H1 (cell line): ENCODE measurements around the gene KRTAP9-1. TPM values are rescaled to one million over a fixed set of nuclear protein-coding genes. Genes with fewer than 3 reads are reported as not detected.

Source experiments
- CTCF ChIA-PET: fragments of 300-600 bp; sonication (Branson Sonifier 250); formaldehyde crosslinking; loops from one replicate; lab custom pipeline; 2021; ENCODE audit not compliant: partially characterized antibody; lab: Charles Lee
- POLR2A ChIA-PET: fragments of 300-600 bp; sonication (Branson Sonifier 250); formaldehyde crosslinking; loops from one replicate; lab custom pipeline; 2021; ENCODE audit warnings: inconsistent platforms; ENCODE audit not compliant: partially characterized antibody; lab: Charles Lee
- DNase-seq, 2 experiments: peaks; one replicate each; pipeline versions ENCODE4 v3.0.0 to v3.0.0-alpha.2; 2010 to 2022; ENCODE audit warnings: low spot score in 2 of 2, low read depth in 1 of 2, mixed read lengths in 1 of 2
- FAIRE-seq: peaks from 2 replicates; lab custom pipeline; 2011; peaks lifted over from hg19 to GRCh38; lab: Jason Lieb, UNC
- H2AFZ ChIP-seq: 2 replicates; pipeline ENCODE4 v1.8.1; 2012; ENCODE audit warnings: low read length, inconsistent platforms
- H2AK5ac ChIP-seq: 2 replicates; pipeline ENCODE4 v1.6.1; 2013; ENCODE audit warnings: low read depth, low read length
- H2BK120ac ChIP-seq: replicated peaks from 2 replicates; pipeline ENCODE3; 2013; ENCODE audit warnings: low read depth, low read length, inconsistent platforms
- H2BK12ac ChIP-seq: 2 replicates; pipeline ENCODE4 v1.6.1; 2013; ENCODE audit warnings: low read depth, low read length
- H2BK15ac ChIP-seq: 2 replicates; pipeline ENCODE4 v1.6.1; 2013; ENCODE audit warnings: low read length
- H2BK20ac ChIP-seq: 2 replicates; pipeline ENCODE4 v1.6.1; 2013; ENCODE audit warnings: low read length
- H2BK5ac ChIP-seq: 2 replicates; pipeline ENCODE4 v1.6.1; 2013; ENCODE audit warnings: low read depth, low read length
- H3K14ac ChIP-seq: 2 replicates; pipeline ENCODE4 v1.6.1; 2013; ENCODE audit warnings: inconsistent platforms; ENCODE audit not compliant: insufficient read length
- H3K18ac ChIP-seq: 2 replicates; pipeline ENCODE4 v1.6.1; 2013; ENCODE audit warnings: low read length; ENCODE audit errors: extremely low read depth
- H3K23ac ChIP-seq: 2 replicates; pipeline ENCODE4 v1.6.1; 2013; ENCODE audit warnings: inconsistent platforms; ENCODE audit not compliant: insufficient read length
- H3K23me2 ChIP-seq: 2 replicates; pipeline ENCODE4 v1.6.1; 2013; ENCODE audit warnings: low read depth, low read length
- H3K27ac ChIP-seq: 2 replicates; pipeline ENCODE4 v1.6.1; 2011; ENCODE audit warnings: low read depth, low read length, inconsistent platforms
- H3K27me3 ChIP-seq, 4 experiments: replicated peaks in 1 of 4; 1 replicate in 1 of 4; 2 replicates in 3 of 4; pipeline versions ENCODE4 v1.6.1 to v1.8.1; 2011 to 2013; ENCODE audit warnings: low read length in 3 of 4, mild to moderate bottlenecking in 3 of 4, inconsistent platforms in 2 of 4, mixed read lengths in 2 of 4, moderate library complexity in 1 of 4; ENCODE audit not compliant: control insufficient read depth in 3 of 4, insufficient read depth in 3 of 4; ENCODE audit errors: extremely low read depth in 1 of 4
- H3K36me3 ChIP-seq, 4 experiments: 2 replicates each; pipeline versions ENCODE4 v1.6.1 to v1.8.1; 2011 to 2013; ENCODE audit warnings: mild to moderate bottlenecking in 4 of 4, low read length in 3 of 4, moderate library complexity in 2 of 4, control low read depth in 1 of 4, inconsistent platforms in 1 of 4; ENCODE audit not compliant: insufficient read depth in 4 of 4, control insufficient read depth in 2 of 4
- H3K4ac ChIP-seq: replicated peaks from 2 replicates; pipeline ENCODE3; 2013; ENCODE audit warnings: low read length, low read depth, mixed read lengths, inconsistent platforms; ENCODE audit not compliant: insufficient read length
- H3K4me1 ChIP-seq, 4 experiments: replicated peaks in 1 of 4; 1 replicate in 1 of 4; 2 replicates in 3 of 4; pipeline versions ENCODE4 v1.6.1 to v1.8.1; 2011 to 2013; ENCODE audit warnings: low read length in 3 of 4, inconsistent platforms in 2 of 4, mixed read lengths in 1 of 4; ENCODE audit not compliant: insufficient read depth in 4 of 4, control insufficient read depth in 3 of 4
- H3K4me2 ChIP-seq, 2 experiments: 2 replicates each; pipeline versions ENCODE4 v1.6.1 to v1.8.1; 2011 to 2013; ENCODE audit warnings: low read depth in 2 of 2, low read length in 2 of 2, control low read depth in 1 of 2, inconsistent platforms in 1 of 2, mild to moderate bottlenecking in 1 of 2; ENCODE audit not compliant: insufficient read depth in 1 of 2
- H3K4me3 ChIP-seq, 4 experiments: fragments of 200-600, 300-600 bp in 1 of 4; sonication (generic), shearing (Covaris generic), sonication (Bioruptor Twin) in 1 of 4; 2 replicates each; pipeline versions ENCODE4 v1.5.1 to v1.8.1; 2011 to 2016; ENCODE audit warnings: low read length in 4 of 4, low read depth in 3 of 4, control low read depth in 2 of 4, inconsistent platforms in 2 of 4, mild to moderate bottlenecking in 2 of 4, mixed read lengths in 1 of 4, moderate library complexity in 1 of 4; ENCODE audit not compliant: insufficient read depth in 2 of 4; ENCODE audit errors: extremely low read depth in 1 of 4
- H3K56ac ChIP-seq: replicated peaks from 2 replicates; pipeline ENCODE3; 2013; ENCODE audit warnings: low read depth, mild to moderate bottlenecking, mixed read lengths, low read length, inconsistent platforms; ENCODE audit not compliant: insufficient read length
- H3K79me1 ChIP-seq: 2 replicates; pipeline ENCODE4 v1.6.1; 2013; ENCODE audit warnings: low read depth, low read length, control low read depth
- H3K79me2 ChIP-seq, 2 experiments: 2 replicates each; pipeline versions ENCODE4 v1.6.1 to v1.8.1; 2012 to 2013; ENCODE audit warnings: low read length in 2 of 2, mild to moderate bottlenecking in 2 of 2, inconsistent platforms in 1 of 2; ENCODE audit not compliant: insufficient read depth in 2 of 2, control insufficient read depth in 1 of 2
- H3K9ac ChIP-seq, 4 experiments: replicated peaks in 1 of 4; 1 replicate in 1 of 4; 2 replicates in 3 of 4; pipeline versions ENCODE4 v1.6.1 to v1.8.1; 2011 to 2013; ENCODE audit warnings: low read depth in 3 of 4, low read length in 3 of 4, control low read depth in 2 of 4, mild to moderate bottlenecking in 2 of 4, moderate library complexity in 2 of 4, inconsistent platforms in 1 of 4; ENCODE audit errors: extremely low read depth in 1 of 4
- H3K9me3 ChIP-seq, 2 experiments: 2 replicates each; pipeline versions ENCODE4 v1.6.1 to v1.8.1; 2012 to 2013; ENCODE audit warnings: mild to moderate bottlenecking in 2 of 2, moderate library complexity in 2 of 2, control low read depth in 1 of 2, inconsistent platforms in 1 of 2, low read depth in 1 of 2, low read length in 1 of 2, mixed read lengths in 1 of 2; ENCODE audit not compliant: insufficient read depth in 2 of 2
- H4K20me1 ChIP-seq, 2 experiments: replicated peaks in 1 of 2; 2 replicates each; pipeline versions ENCODE3 to v1.8.1; 2011 to 2013; ENCODE audit warnings: inconsistent platforms in 2 of 2, low read length in 2 of 2, mild to moderate bottlenecking in 1 of 2; ENCODE audit not compliant: insufficient read depth in 2 of 2, control insufficient read depth in 1 of 2
- H4K5ac ChIP-seq: 2 replicates; pipeline ENCODE4 v1.6.1; 2013; ENCODE audit warnings: low read length, low read depth, mixed read lengths, inconsistent platforms; ENCODE audit not compliant: insufficient read length
- H4K8ac ChIP-seq: 2 replicates; pipeline ENCODE4 v1.8.0; 2013; ENCODE audit warnings: mild to moderate bottlenecking, moderate library complexity, low read length, inconsistent platforms; ENCODE audit not compliant: insufficient read depth; ENCODE audit errors: extremely low read depth
- H4K91ac ChIP-seq: replicated peaks from 2 replicates; pipeline ENCODE3; 2013; ENCODE audit warnings: low read length, mixed read lengths, inconsistent platforms; ENCODE audit not compliant: insufficient read length
- BCL11A ChIP-seq, 2 experiments: IDR thresholded peaks; one replicate each; pipeline ENCODE4 v1.6.1; 2011; ENCODE audit warnings: low read depth in 2 of 2, low read length in 2 of 2, mild to moderate bottlenecking in 2 of 2
- BRCA1 ChIP-seq: IDR thresholded peaks from 2 replicates; pipeline ENCODE4 v1.6.1; 2012; ENCODE audit warnings: low read depth, low read length, improper control_type of control experiment
- CHD1 ChIP-seq: IDR thresholded peaks from 2 replicates; pipeline ENCODE4 v1.6.1; 2012; ENCODE audit warnings: low read depth, low read length, improper control_type of control experiment
- CTCF ChIP-seq, 3 experiments: IDR thresholded peaks; 1 replicate in 2 of 3; 2 replicates in 1 of 3; pipeline versions ENCODE4 v1.5.1 to v1.6.1; 2011; ENCODE audit warnings: low read length in 3 of 3, mild to moderate bottlenecking in 3 of 3, inconsistent platforms in 2 of 3, low read depth in 1 of 3, moderate library complexity in 1 of 3; ENCODE audit not compliant: insufficient read depth in 1 of 3; ENCODE audit errors: control extremely low read depth in 1 of 3
- EZH2 ChIP-seq: fragments of 200-600 bp; sonication (generic); IDR thresholded peaks from 2 replicates; pipeline ENCODE4 v1.7.1; 2012; ENCODE audit warnings: low read depth, mild to moderate bottlenecking, moderate library complexity, low read length, inconsistent platforms; ENCODE audit not compliant: severe bottlenecking
- KDM1A ChIP-seq: fragments of 200-600, 300-600 bp; sonication (generic); IDR thresholded peaks from 2 replicates; pipeline ENCODE4 v1.7.1; 2016; ENCODE audit warnings: mild to moderate bottlenecking, low read length, borderline replicate concordance
- NANOG ChIP-seq: IDR thresholded peaks from 2 replicates; pipeline ENCODE4 v1.6.1; 2011; ENCODE audit warnings: low read length, low read depth, mild to moderate bottlenecking, inconsistent platforms; ENCODE audit not compliant: insufficient read depth, poor library complexity, severe bottlenecking
- POU5F1 ChIP-seq: IDR thresholded peaks from 2 replicates; pipeline ENCODE4 v1.6.1; 2011; ENCODE audit warnings: low read depth, mild to moderate bottlenecking, low read length, moderate library complexity
- RFX5 ChIP-seq: IDR thresholded peaks from 2 replicates; pipeline ENCODE4 v1.6.1; 2011; ENCODE audit warnings: low read depth, low read length, improper control_type of control experiment, borderline replicate concordance
- RNF2 ChIP-seq: fragments of 200-900, 300-1000 bp; sonication (generic); IDR thresholded peaks from 2 replicates; pipeline ENCODE4 v1.7.1; 2016; ENCODE audit warnings: borderline replicate concordance, low read depth, mild to moderate bottlenecking, antibody characterized with exemption, low read length; ENCODE audit not compliant: poor library complexity, severe bottlenecking; ENCODE audit errors: missing control alignments
- RXRA ChIP-seq: IDR thresholded peaks from 2 replicates; pipeline ENCODE4 v1.6.1; 2011; ENCODE audit warnings: low read depth, mild to moderate bottlenecking, low read length, moderate library complexity; ENCODE audit not compliant: insufficient read depth
- YY1 ChIP-seq: IDR thresholded peaks from 2 replicates; pipeline ENCODE4 v1.6.1; 2011; ENCODE audit warnings: low read depth, mild to moderate bottlenecking, low read length
- polyA plus RNA-seq, 7 experiments: library from polyadenylated mRNA; depleted of rRNA in 3 of 7; stranded (reverse) in 5 of 7; unstranded in 2 of 7; fragments of >200 nt in 5 of 7; fragments of 200-250 nt in 2 of 7; gene quantifications; 1 replicate in 5 of 7; 2 replicates in 1 of 7; 4 replicates in 1 of 7; pipeline versions ENCODE4 v1.2.1 to v1.2.3, GENCODE V29; 2011 to 2013; ENCODE audit warnings: missing spikeins in 2 of 7, mixed read lengths in 2 of 7
- total RNA-seq: library from RNA; stranded (reverse); fragmentation: NEBNext Ultra II Directional; extraction: Animal tissue kit (Norgen Biotek cat#: 25700); gene quantifications from 2 replicates; pipeline ENCODE4 v1.2.1, GENCODE V29; 2021

Gene KRTAP9-1
- total and polyA plus RNA-seq, 2 of the 8 experiments (the other 6 are each of a cell fraction or from before 2014, with no cell fraction given) = not detected

- H3K14ac ChIP-seq = no peak overlapping the region
- ChIA-PET POLR2A (interaction anchor here (0.6 kb wide), 1 partner anchor 43 kb away, joined by 3 read pairs; no protein-coding TSS in a partner anchor), CTCF (interaction anchor here (0.8 to 1.3 kb wide), 3 partner anchors 182 to 436 kb away, joined by 3 read pairs; no protein-coding TSS in a partner anchor)
- H3K4me1 ChIP-seq = no peaks in the 10 kb centered on the region; a peak in 1 of 7 replicates
- H3K18ac ChIP-seq = no peak overlapping the region
- no peak overlapping the region for H2BK15ac ChIP-seq
- no peak overlapping the region for H2BK12ac ChIP-seq
- no peak overlapping the region for H3K4me3 ChIP-seq
- no peaks in the 10 kb centered on the region for H4K20me1 ChIP-seq
- DNase-seq (no peak), FAIRE-seq (no peak)
- H4K91ac ChIP-seq = no peak overlapping the region
- H2AFZ ChIP-seq = no peak overlapping the region
- no peaks in the 10 kb centered on the region for H3K27me3 ChIP-seq
- no peak overlapping the region for H4K8ac ChIP-seq
- no peak overlapping the region for H3K4me2 ChIP-seq
- no peaks in the 10 kb centered on the region for H3K79me1 ChIP-seq
- no peak overlapping the region for H3K23ac ChIP-seq
- H3K36me3 ChIP-seq = no peaks in the 10 kb centered on the region
- no peak overlapping the region for H4K5ac ChIP-seq
- no peak overlapping the region for H2BK20ac ChIP-seq
- no peak overlapping the region for H2AK5ac ChIP-seq
- no peaks in the 10 kb centered on the region for H3K79me2 ChIP-seq
- H3K23me2 ChIP-seq = no peaks in the 10 kb centered on the region
- no peak overlapping the region for H3K27ac ChIP-seq
- H2BK120ac ChIP-seq = no peak overlapping the region
- no peak overlapping the region for H2BK5ac ChIP-seq
- H3K4ac ChIP-seq = no peak overlapping the region
- H3K56ac ChIP-seq = no peak overlapping the region
- no peak overlapping the region for H3K9ac ChIP-seq
- no peaks in the 10 kb centered on the region for H3K9me3 ChIP-seq
- TF ChIP-seq CHD1 (no peak), NANOG (no peak), RNF2 (no peak), KDM1A (no peak), EZH2 (no peak), POU5F1 (no peak), YY1 (no peak), BRCA1 (no peak), RFX5 (no peak), RXRA (no peak), CTCF (IDR thresholded peaks at IDR 0.05; ENCODE audit: control extremely low read depth in 1 of 3, insufficient read depth in 1 of 3, low read depth in 1 of 3, low read length in 3 of 3) (no peak), BCL11A (IDR thresholded peaks at IDR 0.05; ENCODE audit: low read depth in 2 of 2, low read length in 2 of 2) (no peak)
These were observed 40.4 kb downstream of the KRTAP9-1 start for GRCh38 chr17:41230094-41230493.
